Measurements from ENCODE around the gene ARHGEF4. TPM values are rescaled to one million over a fixed set of nuclear protein-coding genes. Genes with fewer than 3 reads are reported as not detected.
A peak's percentile ranks its signal among the peaks of the same experiment; 100 is the strongest.

ARHGEF4 gene
- total and polyA plus RNA-seq, 4 donors: 1.1 to 6.9 (median 2.2) TPM

DNA sequence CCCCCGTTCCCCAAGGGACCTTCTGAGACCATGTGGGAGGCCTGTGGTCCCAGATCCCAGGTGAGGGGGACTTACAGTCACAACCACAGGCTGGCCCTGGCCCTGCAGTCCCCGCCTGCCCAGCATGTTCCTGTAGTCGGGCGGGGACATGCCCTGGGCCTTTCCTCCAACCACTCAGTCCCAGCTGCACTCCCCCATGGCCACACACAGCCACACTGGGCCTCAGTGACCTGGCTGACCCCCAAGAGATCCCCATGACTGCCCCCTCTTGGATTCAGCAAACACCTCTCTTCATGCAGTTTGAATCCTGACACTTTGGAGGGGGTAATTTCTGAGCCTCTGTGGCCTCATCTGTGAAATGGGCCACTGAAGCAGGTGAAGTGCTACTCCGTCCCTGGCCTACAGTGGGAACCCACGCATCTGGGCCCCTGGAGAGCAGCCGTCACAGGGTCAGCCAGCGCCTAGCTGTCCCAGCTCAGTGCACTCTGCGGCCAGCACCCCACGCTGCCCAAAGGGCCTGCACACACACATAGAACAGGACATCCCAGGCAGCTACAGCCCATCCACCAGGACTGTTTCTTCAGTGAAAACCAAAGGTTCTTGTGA lies 12.7 kb upstream of the ARHGEF4 start:
- no peaks in the 10 kb centered on the region for H3K27me3 ChIP-seq (ENCODE audit: control insufficient read depth in 1 of 2, insufficient read depth in 2 of 2, low read length in 1 of 2)
- H3K4me3 ChIP-seq (ENCODE audit: low read length in 2 of 2): no peak overlapping the region
- H3K27ac ChIP-seq (ENCODE audit: low read depth in 1 of 2, low read length in 2 of 2): no peak overlapping the region
- H3K36me3 ChIP-seq (ENCODE audit: control insufficient read depth in 1 of 2, insufficient read depth in 2 of 2, low read length in 1 of 2): no peaks in the 10 kb centered on the region
- H3K4me1 ChIP-seq (ENCODE audit: control insufficient read depth in 1 of 2, insufficient read depth in 2 of 2, low read length in 2 of 2): no peaks in the 10 kb centered on the region
- intact Hi-C loops (cut with DNase I): no loop called here
- DNase-seq (peak; percentile 23 to 46), ATAC-seq (ENCODE audit: low FRiP score) (no peak)
- H3K9me3 ChIP-seq (ENCODE audit: control insufficient read depth, low read length): no peaks in the 10 kb centered on the region
- WGBS, 2 donors: 86 to 94% methylated on average over 10 of the region's 10 CpGs

DNA sequence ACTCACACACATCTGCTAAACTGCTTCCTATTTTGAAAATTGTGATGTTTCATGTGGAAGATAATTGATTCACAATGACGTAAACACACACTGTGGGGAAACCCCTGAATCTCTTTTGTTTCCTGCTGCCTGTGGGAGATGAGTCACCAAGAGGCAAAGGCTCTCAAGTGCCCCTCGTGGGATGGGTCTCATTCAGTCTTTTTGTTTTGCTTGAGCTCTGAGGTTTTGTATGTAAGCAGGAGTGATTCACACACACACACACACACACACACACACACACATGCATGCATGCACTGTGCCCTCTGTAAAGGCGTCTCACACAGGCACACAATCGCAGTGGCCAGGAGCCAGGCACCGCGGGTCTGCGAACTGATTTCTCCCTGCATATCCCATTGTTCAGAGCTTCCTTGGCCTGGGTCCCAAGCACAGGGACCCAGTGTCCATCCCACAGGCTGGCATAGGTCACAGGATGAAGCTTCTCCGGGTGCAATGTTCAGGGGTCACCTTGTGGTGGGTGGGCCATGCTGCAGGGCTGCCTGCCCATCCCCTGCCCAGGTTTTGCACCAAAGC lies 12.1 kb upstream of the ARHGEF4 start:
- intact Hi-C loops (cut with DNase I): no loop called here
- H3K27ac ChIP-seq (ENCODE audit: low read depth in 1 of 2, low read length in 2 of 2): no peak overlapping the region
- WGBS, 2 donors: 77 to 82% methylated on average over 8 of the region's 8 CpGs
- no peaks in the 10 kb centered on the region for H3K27me3 ChIP-seq (ENCODE audit: control insufficient read depth in 1 of 2, insufficient read depth in 2 of 2, low read length in 1 of 2)
- H3K9me3 ChIP-seq (ENCODE audit: control insufficient read depth, low read length): no peaks in the 10 kb centered on the region
- peak in 1 of 2 donors; percentile 27 for DNase-seq
- H3K4me3 ChIP-seq (ENCODE audit: low read length in 2 of 2): no peak overlapping the region
- H3K4me1 ChIP-seq (ENCODE audit: control insufficient read depth in 1 of 2, insufficient read depth in 2 of 2, low read length in 2 of 2): no peaks in the 10 kb centered on the region
- no peak for ATAC-seq (ENCODE audit: low FRiP score)
- no peaks in the 10 kb centered on the region for H3K36me3 ChIP-seq (ENCODE audit: control insufficient read depth in 1 of 2, insufficient read depth in 2 of 2, low read length in 1 of 2)

DNA sequence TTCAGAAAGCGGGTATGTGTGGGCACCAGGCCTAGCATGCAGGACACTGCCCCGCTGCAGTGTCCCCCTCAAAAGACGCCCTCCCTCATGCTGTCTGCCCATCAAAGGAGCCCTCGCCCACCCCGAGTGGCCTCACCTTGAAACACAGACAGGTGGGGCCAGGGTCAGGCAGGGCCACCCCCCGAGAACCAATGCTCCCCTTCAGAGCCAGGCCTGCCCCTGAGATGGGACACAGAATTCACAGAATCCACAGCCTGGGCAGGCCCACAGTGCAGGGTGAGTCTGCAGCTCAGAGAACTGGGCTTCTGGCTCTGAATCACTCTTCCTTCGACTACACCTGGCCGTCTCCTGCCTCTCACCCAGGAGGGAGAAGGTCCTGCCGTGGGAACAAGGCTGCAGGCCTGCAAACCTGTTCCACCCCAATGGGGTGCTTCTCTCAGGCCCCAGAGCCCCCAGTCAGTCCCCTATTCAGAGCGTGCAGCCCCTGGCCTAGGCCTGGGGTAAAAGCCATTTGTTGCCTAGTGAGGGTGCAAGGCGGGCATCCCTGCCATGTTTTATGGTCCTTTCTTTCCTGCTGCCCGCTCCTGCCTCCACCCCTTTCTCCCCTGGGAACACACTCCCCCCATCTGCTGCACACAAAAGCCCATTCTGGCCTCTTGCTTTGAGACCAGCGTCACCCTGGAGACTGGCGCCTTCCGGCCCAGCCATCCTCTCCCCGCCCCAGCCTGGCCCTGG lies 11.3 kb upstream of the ARHGEF4 start:
- ATAC-seq (ENCODE audit: low FRiP score): no peak
- DNase-seq: peak in 1 of 2 donors; percentile 71
- Histone ChIP-seq H3K9me3 (ENCODE audit: control insufficient read depth, low read length) (no peaks in the 10 kb centered on the region), H3K36me3 (ENCODE audit: control insufficient read depth in 1 of 2, insufficient read depth in 2 of 2, low read length in 1 of 2) (no peaks in the 10 kb centered on the region), H3K27me3 (ENCODE audit: control insufficient read depth in 1 of 2, insufficient read depth in 2 of 2, low read length in 1 of 2) (no peaks in the 10 kb centered on the region), H3K4me1 (ENCODE audit: control insufficient read depth in 1 of 2, insufficient read depth in 2 of 2, low read length in 2 of 2) (no peaks in the 10 kb centered on the region), H3K27ac (ENCODE audit: low read depth in 1 of 2, low read length in 2 of 2) (no peak overlapping the region), H3K4me3 (ENCODE audit: low read length in 2 of 2) (no peak overlapping the region)
- intact Hi-C loops (cut with DNase I): no loop called here
- 85% methylated on average over 16 of the region's 16 CpGs for WGBS, 2 donors

DNA sequence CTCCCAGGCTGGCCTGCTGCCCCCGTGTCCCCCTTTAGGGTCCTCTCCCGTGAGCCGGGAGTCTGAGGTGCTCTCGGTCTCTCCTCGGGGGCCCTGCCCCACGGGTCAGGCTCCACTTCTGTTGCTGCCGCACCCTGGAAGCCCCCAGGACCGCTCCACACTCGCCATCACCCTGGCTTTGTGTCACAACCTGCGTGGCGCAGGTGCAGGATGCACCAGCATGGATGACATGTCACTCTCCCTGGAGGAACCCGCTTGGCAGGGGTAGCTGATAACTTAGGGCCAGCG lies 10.8 kb upstream of the ARHGEF4 start:
- Histone ChIP-seq H3K9me3 (ENCODE audit: control insufficient read depth, low read length) (no peaks in the 10 kb centered on the region), H3K4me3 (ENCODE audit: low read length in 2 of 2) (no peak overlapping the region), H3K4me1 (ENCODE audit: control insufficient read depth in 1 of 2, insufficient read depth in 2 of 2, low read length in 2 of 2) (no peaks in the 10 kb centered on the region), H3K27me3 (ENCODE audit: control insufficient read depth in 1 of 2, insufficient read depth in 2 of 2, low read length in 1 of 2) (no peaks in the 10 kb centered on the region), H3K36me3 (ENCODE audit: control insufficient read depth in 1 of 2, insufficient read depth in 2 of 2, low read length in 1 of 2) (no peaks in the 10 kb centered on the region), H3K27ac (ENCODE audit: low read depth in 1 of 2, low read length in 2 of 2) (no peak overlapping the region)
- intact Hi-C loops (cut with DNase I): no loop called here
- DNase-seq (peak in 1 of 2 donors; percentile 44), ATAC-seq (ENCODE audit: low FRiP score) (no peak)
- 76 to 83% methylated on average over 13 of the region's 13 CpGs for WGBS, 2 donors

DNA sequence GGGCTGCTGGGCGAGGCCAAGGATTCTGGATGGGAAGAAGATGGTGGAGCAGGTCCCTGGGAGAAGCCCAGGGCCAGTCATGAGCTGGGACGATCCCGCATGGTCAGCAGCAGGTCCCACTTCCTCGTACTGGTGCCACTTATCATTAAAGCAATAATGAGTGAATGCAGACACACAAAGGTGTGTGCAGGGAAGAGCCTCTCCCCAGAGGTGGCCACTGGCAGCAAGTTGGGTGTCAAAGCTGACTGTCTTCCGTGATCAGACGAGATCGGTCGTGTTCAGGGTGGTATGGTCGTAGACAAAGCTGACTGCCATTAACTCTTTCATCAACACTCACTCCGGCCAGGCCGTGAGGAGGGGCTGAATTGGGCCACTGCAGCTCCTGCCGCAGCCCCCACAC lies 10.3 kb upstream of the ARHGEF4 start:
- ATAC-seq (ENCODE audit: low FRiP score) (no peak), DNase-seq (peak in 1 of 2 donors; percentile 43)
- 93 to 94% methylated on average over 12 of the region's 12 CpGs for WGBS, 2 donors
- no peaks in the 10 kb centered on the region for H3K4me1 ChIP-seq (ENCODE audit: control insufficient read depth in 1 of 2, insufficient read depth in 2 of 2, low read length in 2 of 2)
- intact Hi-C loops (cut with DNase I): no loop called here
- H3K27me3 ChIP-seq (ENCODE audit: control insufficient read depth in 1 of 2, insufficient read depth in 2 of 2, low read length in 1 of 2): no peaks in the 10 kb centered on the region
- H3K9me3 ChIP-seq (ENCODE audit: control insufficient read depth, low read length): no peaks in the 10 kb centered on the region
- no peak overlapping the region for H3K4me3 ChIP-seq (ENCODE audit: low read length in 2 of 2)
- no peaks in the 10 kb centered on the region for H3K36me3 ChIP-seq (ENCODE audit: control insufficient read depth in 1 of 2, insufficient read depth in 2 of 2, low read length in 1 of 2)
- no peak overlapping the region for H3K27ac ChIP-seq (ENCODE audit: low read depth in 1 of 2, low read length in 2 of 2)

DNA sequence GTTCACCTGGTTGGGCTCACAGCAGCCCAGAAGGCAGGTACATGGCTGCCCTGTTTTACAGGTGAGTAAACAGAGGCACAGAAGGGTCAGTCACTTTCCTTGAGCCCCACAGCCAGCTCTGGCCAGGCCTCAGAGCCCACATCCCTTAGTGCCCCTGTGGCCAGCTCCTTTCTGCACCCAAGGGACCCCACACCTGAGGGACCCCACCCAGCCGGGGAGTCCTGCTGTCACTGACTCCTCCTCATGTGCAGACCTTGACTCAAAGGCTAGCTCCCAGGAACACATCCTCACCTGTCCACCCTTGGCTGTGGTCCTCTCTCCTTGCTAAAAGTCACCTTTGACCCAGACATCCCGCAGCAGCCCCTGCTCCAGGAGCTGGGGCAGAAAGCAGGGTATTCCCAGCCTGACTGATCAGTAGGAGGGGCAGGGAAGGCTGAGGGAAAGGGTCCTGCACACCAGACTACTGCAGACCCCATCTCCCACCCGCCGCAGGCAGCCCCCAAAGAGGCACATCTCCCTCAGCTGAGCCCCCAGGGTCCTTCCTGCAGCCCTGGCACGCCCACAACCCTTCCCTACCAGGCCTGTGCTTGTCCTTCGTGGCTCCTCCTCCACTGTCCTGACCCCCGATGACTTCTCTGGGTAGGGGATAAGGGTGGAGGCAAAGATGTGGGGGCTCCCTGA lies 9.8 kb upstream of the ARHGEF4 start:
- no peaks in the 10 kb centered on the region for H3K4me1 ChIP-seq (ENCODE audit: control insufficient read depth in 1 of 2, insufficient read depth in 2 of 2, low read length in 2 of 2)
- H3K9me3 ChIP-seq (ENCODE audit: control insufficient read depth, low read length): no peaks in the 10 kb centered on the region
- 79 to 83% methylated on average over 7 of the region's 7 CpGs for WGBS, 2 donors
- intact Hi-C loops (cut with DNase I): no loop called here
- ATAC-seq (ENCODE audit: low FRiP score) (no peak), DNase-seq (peak in 1 of 2 donors; percentile 46)
- H3K27ac ChIP-seq (ENCODE audit: low read depth in 1 of 2, low read length in 2 of 2): no peak overlapping the region
- no peaks in the 10 kb centered on the region for H3K36me3 ChIP-seq (ENCODE audit: control insufficient read depth in 1 of 2, insufficient read depth in 2 of 2, low read length in 1 of 2)
- H3K27me3 ChIP-seq (ENCODE audit: control insufficient read depth in 1 of 2, insufficient read depth in 2 of 2, low read length in 1 of 2): no peaks in the 10 kb centered on the region
- H3K4me3 ChIP-seq (ENCODE audit: low read length in 2 of 2): no peak overlapping the region

DNA sequence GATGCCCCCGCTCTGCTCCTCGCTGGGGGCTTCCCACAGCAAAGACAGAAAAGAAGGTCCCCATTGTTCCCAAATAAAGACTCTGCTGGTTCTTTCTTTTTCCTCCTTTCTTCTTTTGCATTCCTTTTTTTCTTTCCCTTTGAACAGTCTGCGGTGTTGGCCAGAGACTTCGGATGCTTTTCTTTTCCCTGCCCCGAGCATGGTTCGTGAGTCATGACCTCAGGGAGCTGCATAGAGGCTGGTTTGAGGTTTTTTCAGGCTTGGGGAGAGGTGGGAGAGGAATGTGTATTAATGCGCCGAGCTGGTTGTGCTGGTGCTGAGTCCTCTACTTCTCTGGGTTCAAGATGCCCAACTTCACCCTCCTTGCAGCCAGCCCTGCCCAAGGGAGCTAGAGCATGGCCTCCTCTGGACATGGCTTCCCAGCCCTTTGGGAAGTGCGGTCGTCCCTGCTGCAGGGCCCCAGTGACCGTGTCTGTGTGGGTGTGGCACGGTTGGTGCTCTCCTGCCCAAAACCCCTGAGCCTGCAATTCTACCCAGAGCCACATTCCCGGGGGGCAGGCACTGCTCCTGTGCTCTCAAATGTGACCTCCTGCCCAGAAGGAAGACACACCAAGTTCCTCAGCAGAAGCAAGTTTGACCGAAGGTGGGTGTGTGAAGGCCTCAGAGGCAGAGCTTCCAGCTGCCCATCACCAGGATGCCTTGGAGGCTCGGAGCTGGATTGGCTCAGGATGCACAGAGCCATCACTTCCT lies 9.0 kb upstream of the ARHGEF4 start:
- 83 to 87% methylated on average over 15 of the region's 15 CpGs for WGBS, 2 donors
- H3K4me1 ChIP-seq (ENCODE audit: control insufficient read depth in 1 of 2, insufficient read depth in 2 of 2, low read length in 2 of 2): no peaks in the 10 kb centered on the region
- no peak for ATAC-seq (ENCODE audit: low FRiP score)
- H3K27me3 ChIP-seq (ENCODE audit: control insufficient read depth in 1 of 2, insufficient read depth in 2 of 2, low read length in 1 of 2): no peaks in the 10 kb centered on the region
- H3K36me3 ChIP-seq (ENCODE audit: control insufficient read depth in 1 of 2, insufficient read depth in 2 of 2, low read length in 1 of 2): no peaks in the 10 kb centered on the region
- H3K9me3 ChIP-seq (ENCODE audit: control insufficient read depth, low read length): no peaks in the 10 kb centered on the region
- H3K27ac ChIP-seq (ENCODE audit: low read depth in 1 of 2, low read length in 2 of 2): no peak overlapping the region
- intact Hi-C loops (cut with DNase I): no loop called here
- no peak overlapping the region for H3K4me3 ChIP-seq (ENCODE audit: low read length in 2 of 2)
- DNase-seq: peak; percentile 8 to 62

DNA sequence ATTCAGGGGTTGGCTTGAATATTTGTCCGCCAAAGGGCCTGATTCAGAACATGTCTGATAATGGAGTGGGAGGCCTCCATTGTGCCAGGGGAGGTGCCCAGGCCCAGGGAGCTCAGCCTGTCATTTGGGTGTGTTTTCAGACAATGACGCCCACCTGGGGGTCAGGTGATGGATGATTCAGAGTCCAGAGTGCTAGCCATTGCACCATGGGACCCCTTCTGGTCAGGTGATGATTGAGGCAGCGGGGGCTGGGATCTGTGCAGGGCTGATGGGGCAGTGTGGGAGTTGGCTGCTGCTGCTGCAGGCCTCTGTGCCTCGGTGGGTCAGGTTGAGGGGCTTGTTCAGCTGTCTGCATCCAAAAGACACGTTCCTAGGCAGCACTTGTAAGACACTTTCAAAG lies 8.3 kb upstream of the ARHGEF4 start:
- ATAC-seq (ENCODE audit: low FRiP score) (no peak), DNase-seq (peak in 1 of 2 donors; percentile 63)
- 90 to 91% methylated on average over 5 of the region's 5 CpGs for WGBS, 2 donors
- Histone ChIP-seq H3K4me3 (ENCODE audit: low read length in 2 of 2) (no peak overlapping the region), H3K27me3 (ENCODE audit: control insufficient read depth in 1 of 2, insufficient read depth in 2 of 2, low read length in 1 of 2) (no peaks in the 10 kb centered on the region), H3K9me3 (ENCODE audit: control insufficient read depth, low read length) (no peaks in the 10 kb centered on the region), H3K4me1 (ENCODE audit: control insufficient read depth in 1 of 2, insufficient read depth in 2 of 2, low read length in 2 of 2) (no peaks in the 10 kb centered on the region), H3K27ac (ENCODE audit: low read depth in 1 of 2, low read length in 2 of 2) (no peak overlapping the region), H3K36me3 (ENCODE audit: control insufficient read depth in 1 of 2, insufficient read depth in 2 of 2, low read length in 1 of 2) (no peaks in the 10 kb centered on the region)
- intact Hi-C loops (cut with DNase I): no loop called here

Measured in aorta (tissue), 5 donors.